Measurements from ENCODE around the gene UTP14C.
A peak's percentile ranks its signal among the peaks of the same experiment; 100 is the strongest.
"Not testable (repeated sequence)": the region's sequence is repeated elsewhere in the genome, so short reads cannot be mapped to it uniquely, and the experiment has no call there.

Gene UTP14C

GRCh38 chr13:52009946-52010345, 14.5 kb upstream of the UTP14C start:
- Histone ChIP-seq H2AFZ (ENCODE audit: low read depth, low read length) (no peak overlapping the region), H3K36me3 (ENCODE audit: insufficient read depth, low read length) (no peaks in the 10 kb centered on the region), H3K27me3 (ENCODE audit: insufficient read depth, low read length) (peaks cover 2% of the 10 kb centered on the region), H3K9me3 (ENCODE audit: low read length) (no peaks in the 10 kb centered on the region), H3K4me1 (ENCODE audit: insufficient read depth, low read length) (peaks cover 18% of the 10 kb centered on the region), H3K4me3 (ENCODE audit: low read length) (no peak overlapping the region)

GRCh38 chr13:52010890-52011631, 13.4 kb upstream of the UTP14C start, which contains the start of gene ATP7B:
Gene ATP7B, minus strand, starts transcription at chr13:52011450. Its CDS starts 113 bp downstream, at chr13:52011337.
- H3K27me3 ChIP-seq (ENCODE audit: insufficient read depth, low read length), result peaks cover 2% of the 10 kb centered on the region
- peak within 1 kb of the TSS; percentile 93 for H2AFZ ChIP-seq (ENCODE audit: low read depth, low read length)
- peaks cover 18% of the 10 kb centered on the region for H3K4me1 ChIP-seq (ENCODE audit: insufficient read depth, low read length)
- no peaks in the 10 kb centered on the region for H3K9me3 ChIP-seq (ENCODE audit: low read length)
- peak within 1 kb of the TSS; percentile 94 for H3K4me3 ChIP-seq (ENCODE audit: low read length)
- no peaks in the 10 kb centered on the region for H3K36me3 ChIP-seq (ENCODE audit: insufficient read depth, low read length)

- H3K27me3 ChIP-seq (ENCODE audit: insufficient read depth, low read length), result peaks cover 2% of the 10 kb centered on the region
- peak within 1 kb of the TSS; percentile 94 for H3K4me3 ChIP-seq (ENCODE audit: low read length)
- H3K4me1 ChIP-seq (ENCODE audit: insufficient read depth, low read length), result peaks cover 18% of the 10 kb centered on the region
- H3K9me3 ChIP-seq (ENCODE audit: low read length), result peaks cover 4% of the 10 kb centered on the region
- peak within 1 kb of the TSS; percentile 93 for H2AFZ ChIP-seq (ENCODE audit: low read depth, low read length)
- no peaks in the 10 kb centered on the region for H3K36me3 ChIP-seq (ENCODE audit: insufficient read depth, low read length)
These were observed 12.6 kb upstream of the UTP14C start, which contains the start of gene ALG11 for GRCh38 chr13:52011632-52012511. Gene ALG11, plus strand, starts transcription at chr13:52012398. Its CDS starts 21 bp downstream, at chr13:52012419.

GRCh38 chr13:52012512-52012836, 12.0 kb upstream of the UTP14C start:
- peaks cover 4% of the 10 kb centered on the region for H3K9me3 ChIP-seq (ENCODE audit: low read length)
- H3K27me3 ChIP-seq (ENCODE audit: insufficient read depth, low read length), result peaks cover 2% of the 10 kb centered on the region
- H3K4me3 ChIP-seq (ENCODE audit: low read length), result peak overlapping the region; percentile 94
- peak overlapping the region; percentile 59 for H2AFZ ChIP-seq (ENCODE audit: low read depth, low read length)
- H3K4me1 ChIP-seq (ENCODE audit: insufficient read depth, low read length), result peaks cover 18% of the 10 kb centered on the region
- peaks cover 2% of the 10 kb centered on the region for H3K36me3 ChIP-seq (ENCODE audit: insufficient read depth, low read length)

GRCh38 chr13:52016296-52016695, 8.2 kb upstream of the UTP14C start:
- peaks cover 11% of the 10 kb centered on the region for H3K4me1 ChIP-seq (ENCODE audit: insufficient read depth, low read length)
- peaks cover 4% of the 10 kb centered on the region for H3K9me3 ChIP-seq (ENCODE audit: low read length)
- H2AFZ ChIP-seq (ENCODE audit: low read depth, low read length), result no peak overlapping the region
- no peaks in the 10 kb centered on the region for H3K27me3 ChIP-seq (ENCODE audit: insufficient read depth, low read length)
- H3K36me3 ChIP-seq (ENCODE audit: insufficient read depth, low read length), result peaks cover 32% of the 10 kb centered on the region
- no peak overlapping the region for H3K4me3 ChIP-seq (ENCODE audit: low read length)

- H3K9me3 ChIP-seq (ENCODE audit: low read length), result peaks cover 4% of the 10 kb centered on the region
- H3K27me3 ChIP-seq (ENCODE audit: insufficient read depth, low read length), result no peaks in the 10 kb centered on the region
- no peak overlapping the region for H2AFZ ChIP-seq (ENCODE audit: low read depth, low read length)
- no peaks in the 10 kb centered on the region for H3K4me1 ChIP-seq (ENCODE audit: insufficient read depth, low read length)
- H3K36me3 ChIP-seq (ENCODE audit: insufficient read depth, low read length), result peaks cover 57% of the 10 kb centered on the region
- H3K4me3 ChIP-seq (ENCODE audit: low read length), result no peak overlapping the region
These were observed 4.3 kb upstream of the UTP14C start for GRCh38 chr13:52020191-52020590.

- no peak overlapping the region for H3K4me3 ChIP-seq (ENCODE audit: low read length)
- peaks cover 2% of the 10 kb centered on the region for H3K9me3 ChIP-seq (ENCODE audit: low read length)
- no peaks in the 10 kb centered on the region for H3K27me3 ChIP-seq (ENCODE audit: insufficient read depth, low read length)
- H3K36me3 ChIP-seq (ENCODE audit: insufficient read depth, low read length), result peaks cover 75% of the 10 kb centered on the region
- H2AFZ ChIP-seq (ENCODE audit: low read depth, low read length), result no peak overlapping the region
- H3K4me1 ChIP-seq (ENCODE audit: insufficient read depth, low read length), result no peaks in the 10 kb centered on the region
These were observed 2.1 kb upstream of the UTP14C start for GRCh38 chr13:52022356-52022755.

- Histone ChIP-seq H3K36me3 (ENCODE audit: insufficient read depth, low read length) (peaks cover 60% of the 10 kb centered on the region), H3K4me1 (ENCODE audit: insufficient read depth, low read length) (no peaks in the 10 kb centered on the region), H2AFZ (ENCODE audit: low read depth, low read length) (no peak overlapping the region), H3K27me3 (ENCODE audit: insufficient read depth, low read length) (no peaks in the 10 kb centered on the region), H3K4me3 (ENCODE audit: low read length) (no peak overlapping the region), H3K9me3 (ENCODE audit: low read length) (peaks cover 12% of the 10 kb centered on the region)
These were observed 1.2 kb downstream of the UTP14C start for GRCh38 chr13:52025475-52026245.

GRCh38 chr13:52026246-52026626, 1.7 kb downstream of the UTP14C start:
- H3K9me3 ChIP-seq (ENCODE audit: low read length), result peaks cover 15% of the 10 kb centered on the region
- no peaks in the 10 kb centered on the region for H3K27me3 ChIP-seq (ENCODE audit: insufficient read depth, low read length)
- H3K4me1 ChIP-seq (ENCODE audit: insufficient read depth, low read length), result no peaks in the 10 kb centered on the region
- peaks cover 57% of the 10 kb centered on the region for H3K36me3 ChIP-seq (ENCODE audit: insufficient read depth, low read length)
- H3K4me3 ChIP-seq (ENCODE audit: low read length), result no peak overlapping the region
- no peak overlapping the region for H2AFZ ChIP-seq (ENCODE audit: low read depth, low read length)

- H3K4me3 ChIP-seq (ENCODE audit: low read length), result no peak overlapping the region
- no peaks in the 10 kb centered on the region for H3K27me3 ChIP-seq (ENCODE audit: insufficient read depth, low read length)
- H2AFZ ChIP-seq (ENCODE audit: low read depth, low read length), result no peak overlapping the region
- peaks cover 45% of the 10 kb centered on the region for H3K36me3 ChIP-seq (ENCODE audit: insufficient read depth, low read length)
- H3K9me3 ChIP-seq (ENCODE audit: low read length), result peaks cover 15% of the 10 kb centered on the region
- H3K4me1 ChIP-seq (ENCODE audit: insufficient read depth, low read length), result no peaks in the 10 kb centered on the region
These were observed 3.3 kb downstream of the UTP14C start for GRCh38 chr13:52027832-52028231.

- peaks cover 37% of the 10 kb centered on the region for H3K36me3 ChIP-seq (ENCODE audit: insufficient read depth, low read length)
- H3K4me3 ChIP-seq (ENCODE audit: low read length), result no peak overlapping the region
- peaks cover 15% of the 10 kb centered on the region for H3K9me3 ChIP-seq (ENCODE audit: low read length)
- no peaks in the 10 kb centered on the region for H3K27me3 ChIP-seq (ENCODE audit: insufficient read depth, low read length)
- H2AFZ ChIP-seq (ENCODE audit: low read depth, low read length), result no peak overlapping the region
- no peaks in the 10 kb centered on the region for H3K4me1 ChIP-seq (ENCODE audit: insufficient read depth, low read length)
These were observed 5.1 kb downstream of the UTP14C start for GRCh38 chr13:52029569-52029968.

GRCh38 chr13:52030401-52030800, 5.9 kb downstream of the UTP14C start:
- H3K4me1 ChIP-seq (ENCODE audit: insufficient read depth, low read length); H3K27me3 ChIP-seq (ENCODE audit: insufficient read depth, low read length); H2AFZ ChIP-seq (ENCODE audit: low read depth, low read length); H3K4me3 ChIP-seq (ENCODE audit: low read length): not testable (repeated sequence)
- Histone ChIP-seq H3K9me3 (ENCODE audit: low read length) (peaks cover 15% of the 10 kb centered on the region), H3K36me3 (ENCODE audit: insufficient read depth, low read length) (peaks cover 30% of the 10 kb centered on the region)

GRCh38 chr13:52033039-52033438, 8.5 kb downstream of the UTP14C start:
- H3K27me3 ChIP-seq (ENCODE audit: insufficient read depth, low read length), result no peaks in the 10 kb centered on the region
- H3K9me3 ChIP-seq (ENCODE audit: low read length), result peaks cover 12% of the 10 kb centered on the region
- no peak overlapping the region for H3K4me3 ChIP-seq (ENCODE audit: low read length)
- H2AFZ ChIP-seq (ENCODE audit: low read depth, low read length), result no peak overlapping the region
- H3K4me1 ChIP-seq (ENCODE audit: insufficient read depth, low read length), result no peaks in the 10 kb centered on the region
- peaks cover 13% of the 10 kb centered on the region for H3K36me3 ChIP-seq (ENCODE audit: insufficient read depth, low read length)
